ENCODE data around the gene CBR3.

The CBR3 gene

GRCh38 chr21:36185523-36185922 is 50.6 kb downstream of the CBR3 start (continued):
- TF ChIP-seq CSRNP3 (CRISPR knock-in tag; IDR thresholded peaks at IDR 0.05) (no peak), ZFP30 (CRISPR knock-in tag; IDR thresholded peaks at IDR 0.05) (no peak), OSR1 (CRISPR knock-in tag; IDR thresholded peaks at IDR 0.05) (no peak), ZNF8 (CRISPR knock-in tag; IDR thresholded peaks at IDR 0.05) (no peak), ZC3H10 (CRISPR knock-in tag; IDR thresholded peaks at IDR 0.05) (no peak), TCF4 (CRISPR knock-in tag; IDR thresholded peaks at IDR 0.05; ENCODE audit: borderline replicate concordance) (no peak), TOX (CRISPR knock-in tag; IDR thresholded peaks at IDR 0.05; ENCODE audit: borderline replicate concordance) (no peak)

GRCh38 chr21:36186081-36186480 is 51.2 kb downstream of the CBR3 start:
- ATAC-seq, result no peak
- TF ChIP-seq ZFP3 (CRISPR knock-in tag; IDR thresholded peaks at IDR 0.05) (no peak), RARB (CRISPR knock-in tag; IDR thresholded peaks at IDR 0.05) (no peak), TOX (CRISPR knock-in tag; IDR thresholded peaks at IDR 0.05; ENCODE audit: borderline replicate concordance) (no peak)

GRCh38 chr21:36186506-36187399 is 51.9 kb downstream of the CBR3 start:
- TF ChIP-seq ZC3H10 (CRISPR knock-in tag; IDR thresholded peaks at IDR 0.05), result no peak
- TF ChIP-seq ZNF70 (CRISPR knock-in tag; IDR thresholded peaks at IDR 0.05), result no peak
- no peak for TF ChIP-seq SNAI2 (CRISPR knock-in tag; IDR thresholded peaks at IDR 0.05)
- no peak for TF ChIP-seq CREB5 (CRISPR knock-in tag; IDR thresholded peaks at IDR 0.05; ENCODE audit: low read depth)
- TF ChIP-seq TCF4 (CRISPR knock-in tag; IDR thresholded peaks at IDR 0.05; ENCODE audit: borderline replicate concordance), result no peak
- TF ChIP-seq ESRRG (CRISPR knock-in tag; IDR thresholded peaks at IDR 0.05), result no peak
- TF ChIP-seq TOX (CRISPR knock-in tag; IDR thresholded peaks at IDR 0.05; ENCODE audit: borderline replicate concordance), result no peak
- TF ChIP-seq PATZ1 (CRISPR knock-in tag; IDR thresholded peaks at IDR 0.05; ENCODE audit: borderline replicate concordance), result no peak
- TF ChIP-seq ZNF8 (CRISPR knock-in tag; IDR thresholded peaks at IDR 0.05), result no peak
- no peak for TF ChIP-seq OSR1 (CRISPR knock-in tag; IDR thresholded peaks at IDR 0.05)
- no peak for TF ChIP-seq TSHZ2 (CRISPR knock-in tag; IDR thresholded peaks at IDR 0.05)
- no peak for ATAC-seq

GRCh38 chr21:36188081-36188681 is 53.3 kb downstream of the CBR3 start:
- no peak for ATAC-seq
- TF ChIP-seq RARB (CRISPR knock-in tag; IDR thresholded peaks at IDR 0.05) (no peak), TOX (CRISPR knock-in tag; IDR thresholded peaks at IDR 0.05; ENCODE audit: borderline replicate concordance) (no peak), CSRNP3 (CRISPR knock-in tag; IDR thresholded peaks at IDR 0.05) (no peak), ZNF565 (CRISPR knock-in tag; conservative IDR thresholded peaks at IDR 0.05; ENCODE audit: low read depth) (no peak), BACH2 (CRISPR knock-in tag; IDR thresholded peaks at IDR 0.05; ENCODE audit: borderline replicate concordance) (no peak)

Measured in SK-N-SH treated with all-trans-retinoic acid at 6 μM for 48 hours (cell line).